AG04450 (cell line): Measurements from ENCODE around the gene RD3L. TPM values are rescaled to one million over a fixed set of nuclear protein-coding genes. Genes with fewer than 3 reads are reported as not detected.

Experiments
- CTCF ChIA-PET: fragments of 300-600, 350-600 bp; formaldehyde crosslinking; extraction: SDS; loops from one replicate; lab custom pipeline; 2022; ENCODE audit warnings: antibody characterized with exemption, inconsistent platforms; lab: Charles Lee
- POLR2A ChIA-PET: fragments of 350-600 bp; formaldehyde crosslinking; extraction: SDS; loops from one replicate; lab custom pipeline; 2021; ENCODE audit warnings: antibody characterized with exemption, inconsistent platforms; lab: Yijun Ruan, JAX
- DNase-seq: peaks from one replicate; pipeline ENCODE4 v3.0.0-alpha.2; 2011; ENCODE audit warnings: low read depth, low spot score
- H3K27ac ChIP-seq: one replicate; pipeline ENCODE4 v1.5.1; 2012; ENCODE audit warnings: low read depth, low read length, control low read depth
- H3K27me3 ChIP-seq: one replicate; pipeline ENCODE4 v1.6.0; 2012; ENCODE audit warnings: low read length; ENCODE audit not compliant: control insufficient read depth, insufficient read depth
- H3K4me3 ChIP-seq: 2 replicates; pipeline ENCODE4 v1.5.1; 2011; ENCODE audit warnings: mild to moderate bottlenecking, low read depth, low read length, control low read depth
- H3K9me3 ChIP-seq: 2 replicates; pipeline ENCODE4 v1.5.1; 2012; ENCODE audit warnings: low read length; ENCODE audit not compliant: control insufficient read depth, insufficient read depth
- polyA plus RNA-seq: library from polyadenylated mRNA; depleted of rRNA; stranded (reverse); fragments of >200 nt; gene quantifications from 2 replicates; pipeline ENCODE4 v1.2.3, GENCODE V29; 2011
- TF ChIP-seq, protein P1 (sequence below): IDR thresholded peaks from 2 replicates; pipeline ENCODE4 v1.5.1; 2011; ENCODE audit warnings: low read depth, low read length, control low read depth, inconsistent platforms

The RD3L gene
- polyA plus RNA-seq, 1 experiment: not detected

DNA sequence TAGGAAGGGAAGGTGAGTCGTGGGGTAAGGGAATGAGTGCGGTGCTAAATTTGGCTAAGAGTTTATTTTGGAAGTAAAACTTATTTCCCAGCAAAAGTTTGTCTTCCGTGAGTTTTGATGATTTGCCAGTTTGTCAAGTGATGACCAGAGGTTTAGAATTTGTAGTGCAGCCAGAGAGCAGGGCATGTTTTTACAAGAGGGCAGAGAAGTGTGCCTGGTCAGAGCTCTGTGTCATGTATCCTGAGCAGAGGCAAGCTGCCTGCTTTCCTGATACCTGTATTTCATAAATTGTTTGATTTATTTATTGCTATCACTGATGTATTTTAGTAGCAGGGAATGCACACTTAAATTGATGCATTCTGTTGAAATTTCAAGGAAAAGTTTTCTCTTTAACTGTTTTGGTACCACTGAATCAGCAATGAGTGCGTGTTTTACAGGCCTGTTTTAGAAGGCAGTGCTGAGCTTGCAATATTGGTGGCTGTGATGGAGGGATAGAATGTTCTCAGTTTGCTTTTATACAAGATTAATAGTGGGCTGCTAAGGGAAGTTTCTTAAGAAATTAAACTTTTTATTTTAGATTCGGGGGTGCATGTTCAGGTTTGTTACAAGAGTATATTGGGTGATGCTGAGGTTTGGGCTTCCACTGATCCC is 19.7 kb upstream of the RD3L start:
- DNase-seq: no peak
- no peak overlapping the region for H3K27ac ChIP-seq

DNA sequence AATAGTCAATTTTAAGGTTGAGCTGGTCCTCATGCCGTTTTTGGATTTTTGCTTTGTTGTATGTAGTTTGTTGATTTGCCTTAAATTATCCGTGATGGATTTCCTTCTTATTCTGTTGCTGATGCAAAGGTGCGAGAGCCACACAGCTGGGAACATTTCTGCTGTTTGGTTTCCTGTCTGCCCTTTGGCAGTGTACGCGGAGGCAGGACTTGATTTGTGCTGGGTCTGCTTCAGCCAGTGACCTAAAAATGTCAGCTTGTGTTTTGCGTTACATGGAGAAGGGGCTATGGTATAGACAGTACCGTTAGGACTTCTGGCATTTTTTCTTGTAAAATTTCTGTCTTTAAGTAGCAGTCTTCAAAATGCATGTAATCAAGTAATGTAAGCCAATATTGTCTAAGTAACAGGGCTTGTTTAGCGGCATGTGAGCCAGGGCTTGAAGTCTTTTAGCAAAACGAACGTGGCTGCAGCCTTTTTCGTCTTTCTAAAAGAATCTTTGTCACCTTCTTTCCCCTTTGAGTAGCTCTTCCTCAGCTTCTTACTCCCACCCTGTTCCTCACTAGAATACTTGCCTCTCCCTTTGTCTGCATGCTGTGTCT is 18.2 kb upstream of the RD3L start:
- DNase-seq: no peak
- TF ChIP-seq, protein P1, sequence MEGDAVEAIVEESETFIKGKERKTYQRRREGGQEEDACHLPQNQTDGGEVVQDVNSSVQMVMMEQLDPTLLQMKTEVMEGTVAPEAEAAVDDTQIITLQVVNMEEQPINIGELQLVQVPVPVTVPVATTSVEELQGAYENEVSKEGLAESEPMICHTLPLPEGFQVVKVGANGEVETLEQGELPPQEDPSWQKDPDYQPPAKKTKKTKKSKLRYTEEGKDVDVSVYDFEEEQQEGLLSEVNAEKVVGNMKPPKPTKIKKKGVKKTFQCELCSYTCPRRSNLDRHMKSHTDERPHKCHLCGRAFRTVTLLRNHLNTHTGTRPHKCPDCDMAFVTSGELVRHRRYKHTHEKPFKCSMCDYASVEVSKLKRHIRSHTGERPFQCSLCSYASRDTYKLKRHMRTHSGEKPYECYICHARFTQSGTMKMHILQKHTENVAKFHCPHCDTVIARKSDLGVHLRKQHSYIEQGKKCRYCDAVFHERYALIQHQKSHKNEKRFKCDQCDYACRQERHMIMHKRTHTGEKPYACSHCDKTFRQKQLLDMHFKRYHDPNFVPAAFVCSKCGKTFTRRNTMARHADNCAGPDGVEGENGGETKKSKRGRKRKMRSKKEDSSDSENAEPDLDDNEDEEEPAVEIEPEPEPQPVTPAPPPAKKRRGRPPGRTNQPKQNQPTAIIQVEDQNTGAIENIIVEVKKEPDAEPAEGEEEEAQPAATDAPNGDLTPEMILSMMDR: no peak
- no peaks in the 10 kb centered on the region for H3K9me3 ChIP-seq
- no peak overlapping the region for H3K4me3 ChIP-seq
- POLR2A ChIA-PET: no interaction called here
- no peak overlapping the region for H3K27ac ChIP-seq
- CTCF ChIA-PET: no interaction called here
- H3K27me3 ChIP-seq: peaks cover 3% of the 10 kb centered on the region

More for the DNA sequence above, 19.7 kb upstream of the RD3L start:
- H3K27me3 ChIP-seq: peaks cover 3% of the 10 kb centered on the region
- H3K9me3 ChIP-seq: no peaks in the 10 kb centered on the region
- ChIA-PET POLR2A (no interaction called here), CTCF (interaction anchor here (0.5 kb wide), 1 partner anchor 42 kb away, joined by 5 read pairs; no protein-coding TSS in a partner anchor)
- no peak overlapping the region for H3K4me3 ChIP-seq
- TF ChIP-seq, protein P1: no peak

DNA sequence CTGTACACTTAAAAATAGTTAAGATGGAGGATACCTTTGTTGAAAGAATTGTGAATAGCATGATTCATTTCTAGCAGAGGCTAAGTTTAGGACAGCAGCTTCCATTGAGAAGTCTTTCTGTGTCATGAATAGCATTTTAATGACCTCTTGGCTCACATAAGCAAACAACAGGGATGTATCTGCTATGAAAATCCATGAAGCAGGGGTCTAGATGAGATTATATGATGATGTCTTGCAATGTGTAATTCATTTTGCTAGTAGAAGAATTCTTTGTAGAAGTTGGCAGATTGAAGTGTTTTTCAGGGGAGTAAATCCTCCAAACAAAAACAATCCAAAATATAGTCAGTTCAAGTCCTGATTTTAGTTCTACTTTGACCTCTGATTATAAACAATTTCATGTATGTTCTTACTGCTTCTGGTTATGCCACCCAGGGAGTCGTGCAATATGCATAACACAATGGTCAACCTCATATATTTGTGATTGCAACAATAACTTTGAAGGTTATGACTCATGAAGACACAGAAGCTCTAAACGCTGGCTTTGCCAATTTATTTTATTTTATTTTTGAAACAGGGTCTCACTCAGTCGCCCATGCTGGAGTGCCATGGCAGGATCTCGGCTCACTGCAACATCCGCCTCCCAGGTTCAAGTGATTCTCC is 6.9 kb upstream of the RD3L start:
- TF ChIP-seq, protein P1: no peak
- Histone ChIP-seq H3K27ac (no peak overlapping the region), H3K4me3 (no peak overlapping the region), H3K9me3 (peaks cover 4% of the 10 kb centered on the region; the same call in 1 of the 2 replicates), H3K27me3 (no peaks in the 10 kb centered on the region)
- ChIA-PET CTCF (no interaction called here), POLR2A (no interaction called here)
- no peak for DNase-seq

DNA sequence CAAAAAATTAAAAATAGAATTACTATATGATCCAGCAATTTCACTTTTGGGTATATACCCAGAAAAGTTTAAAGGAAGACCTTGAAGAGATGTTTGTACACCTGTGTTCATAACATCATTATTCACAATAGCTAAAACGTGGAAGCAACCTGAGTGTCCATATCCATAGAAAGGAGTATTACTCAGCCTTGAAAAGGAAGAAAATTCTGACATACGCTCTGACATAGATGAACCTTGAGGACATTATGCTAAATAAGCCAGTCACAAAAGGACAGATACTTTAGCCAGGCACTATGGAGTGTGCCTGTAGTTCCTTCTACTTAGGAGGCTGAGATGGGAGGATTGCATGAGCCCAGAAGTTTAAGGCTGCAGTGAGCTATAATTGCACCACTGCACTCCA is 6.1 kb upstream of the RD3L start:
- Histone ChIP-seq H3K4me3 (no peak overlapping the region), H3K27ac (no peak overlapping the region), H3K9me3 (peaks cover 4% of the 10 kb centered on the region; the same call in 1 of the 2 replicates), H3K27me3 (no peaks in the 10 kb centered on the region)
- ChIA-PET CTCF (no interaction called here), POLR2A (no interaction called here)
- TF ChIP-seq, protein P1: no peak
- DNase-seq: no peak

DNA sequence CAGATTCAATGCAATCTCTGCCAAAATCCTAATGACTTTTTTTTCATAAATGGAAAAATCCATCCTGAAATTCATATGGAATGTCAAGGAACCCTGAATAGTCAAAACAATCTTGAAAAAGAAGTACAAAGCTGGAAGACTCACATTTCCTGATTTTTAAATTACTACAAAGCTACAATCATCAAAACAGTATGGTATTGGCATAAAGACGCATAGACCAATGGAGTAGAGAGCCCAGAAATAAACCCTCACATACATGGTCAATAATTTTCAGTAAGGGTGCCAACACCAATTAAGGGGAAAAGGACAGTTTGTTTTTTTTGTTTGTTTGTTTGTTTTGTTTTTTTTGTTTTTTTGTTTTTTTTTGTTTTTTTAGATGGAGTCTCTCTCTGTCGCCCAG is 4.6 kb upstream of the RD3L start:
- Histone ChIP-seq H3K27ac (no peak overlapping the region), H3K4me3 (no peak overlapping the region), H3K27me3 (no peaks in the 10 kb centered on the region), H3K9me3 (peaks cover 4% of the 10 kb centered on the region; the same call in 1 of the 2 replicates)
- ChIA-PET CTCF (interaction anchor here (0.6 to 1.3 kb wide), 3 partner anchors 30 to 139 kb away, joined by 3 to 5 read pairs (median 3); no protein-coding TSS in a partner anchor), POLR2A (no interaction called here)
- TF ChIP-seq, protein P1: no peak
- no peak for DNase-seq
